IgD-negative memory B cell (primary cell): ENCODE data around the gene CDS1. TPM values are rescaled to one million over a fixed set of nuclear protein-coding genes. Genes with fewer than 3 reads are reported as not detected.
"Not testable (repeated sequence)": the region's sequence is repeated elsewhere in the genome, so short reads cannot be mapped to it uniquely, and the experiment has no call there.

ENCODE experiments used
- H3K27ac Mint-ChIP-seq, 3 donors: one replicate each; pipeline ENCODE4 v1.8.0; 2020 to 2022; ENCODE audit warnings: mild to moderate bottlenecking in 3 of 3, mixed read lengths in 3 of 3, moderate library complexity in 1 of 3
- H3K27me3 Mint-ChIP-seq: one replicate; pipeline ENCODE4 v1.8.0; 2021; ENCODE audit warnings: mixed read lengths
- H3K36me3 Mint-ChIP-seq: one replicate; pipeline ENCODE4 v1.8.0; 2020; ENCODE audit warnings: mild to moderate bottlenecking, mixed read lengths
- H3K4me1 Mint-ChIP-seq, 3 donors: one replicate each; pipeline ENCODE4 v1.8.0; 2020 to 2022; ENCODE audit warnings: mixed read lengths in 3 of 3, mild to moderate bottlenecking in 1 of 3
- H3K4me3 Mint-ChIP-seq, 4 donors: one replicate each; pipeline ENCODE4 v1.8.0; 2020 to 2022; ENCODE audit warnings: mild to moderate bottlenecking in 4 of 4, mixed read lengths in 4 of 4, moderate library complexity in 3 of 4
- H3K9me3 Mint-ChIP-seq, 3 donors: one replicate each; pipeline ENCODE4 v1.8.0; 2020 to 2021; ENCODE audit warnings: mixed read lengths in 3 of 3, mild to moderate bottlenecking in 1 of 3
- polyA plus RNA-seq: library from polyadenylated mRNA; unstranded; fragments of 300-500 nt; fragmentation: Illumina TruSeq; gene quantifications from one replicate; pipeline ENCODE4 v1.2.3, GENCODE V29; 2021

Gene CDS1
- polyA plus RNA-seq, 1 donor from 2014 or later, result not detected

GRCh38 chr4:84677093-84677492 is 94.2 kb downstream of the CDS1 start:
- no peaks in the 10 kb centered on the region for H3K9me3 Mint-ChIP-seq
- H3K27ac Mint-ChIP-seq, result no peak overlapping the region
- peaks cover 0 to 1% (median 0%) of the 10 kb centered on the region in 3 donors for H3K4me1 Mint-ChIP-seq
- H3K27me3 Mint-ChIP-seq, result no peaks in the 10 kb centered on the region
- no peak overlapping the region for H3K4me3 Mint-ChIP-seq
- peaks cover 1% of the 10 kb centered on the region for H3K36me3 Mint-ChIP-seq

- Mint-ChIP-seq H3K4me1 (peaks cover 0 to 1% (median 0%) of the 10 kb centered on the region in 3 donors), H3K27me3 (no peaks in the 10 kb centered on the region), H3K36me3 (peaks cover 1% of the 10 kb centered on the region), H3K9me3 (no peaks in the 10 kb centered on the region), H3K4me3 (no peak overlapping the region), H3K27ac (no peak overlapping the region)
These were observed 95.1 kb downstream of the CDS1 start for GRCh38 chr4:84677995-84678394.

GRCh38 chr4:84678976-84679744 is 96.2 kb downstream of the CDS1 start:
- no peak overlapping the region for H3K4me3 Mint-ChIP-seq
- no peaks in the 10 kb centered on the region for H3K9me3 Mint-ChIP-seq
- H3K27me3 Mint-ChIP-seq, result no peaks in the 10 kb centered on the region
- no peak overlapping the region for H3K27ac Mint-ChIP-seq
- no peaks in the 10 kb centered on the region for H3K4me1 Mint-ChIP-seq
- peaks cover 1% of the 10 kb centered on the region for H3K36me3 Mint-ChIP-seq

GRCh38 chr4:84680956-84681355 is 98.0 kb downstream of the CDS1 start:
- Mint-ChIP-seq H3K27me3 (no peaks in the 10 kb centered on the region), H3K4me3 (no peak overlapping the region), H3K4me1 (no peaks in the 10 kb centered on the region), H3K9me3 (no peaks in the 10 kb centered on the region), H3K36me3 (peaks cover 1% of the 10 kb centered on the region), H3K27ac (no peak overlapping the region)

- Mint-ChIP-seq H3K27ac (no peak overlapping the region), H3K9me3 (no peaks in the 10 kb centered on the region), H3K4me1 (no peaks in the 10 kb centered on the region), H3K36me3 (peaks cover 1% of the 10 kb centered on the region), H3K27me3 (no peaks in the 10 kb centered on the region), H3K4me3 (no peak overlapping the region)
These were observed 98.8 kb downstream of the CDS1 start for GRCh38 chr4:84681486-84682274.

GRCh38 chr4:84682661-84683060 is 99.7 kb downstream of the CDS1 start:
- H3K36me3 Mint-ChIP-seq, H3K27me3 Mint-ChIP-seq, H3K9me3 Mint-ChIP-seq, H3K4me1 Mint-ChIP-seq, H3K4me3 Mint-ChIP-seq, H3K27ac Mint-ChIP-seq: not testable (repeated sequence)

GRCh38 chr4:84683064-84683850 is 100.3 kb downstream of the CDS1 start:
- Mint-ChIP-seq H3K27me3 (no peaks in the 10 kb centered on the region), H3K36me3 (peaks cover 1% of the 10 kb centered on the region), H3K4me3 (no peak overlapping the region), H3K9me3 (no peaks in the 10 kb centered on the region), H3K4me1 (no peaks in the 10 kb centered on the region), H3K27ac (no peak overlapping the region)

GRCh38 chr4:84684361-84684760 is 101.4 kb downstream of the CDS1 start:
- H3K9me3 Mint-ChIP-seq, result no peaks in the 10 kb centered on the region
- H3K36me3 Mint-ChIP-seq, result peaks cover 1% of the 10 kb centered on the region
- peak overlapping the region in 1 of 3 donors; percentile 41 for H3K27ac Mint-ChIP-seq
- H3K4me3 Mint-ChIP-seq, result no peak overlapping the region
- H3K27me3 Mint-ChIP-seq, result no peaks in the 10 kb centered on the region
- no peaks in the 10 kb centered on the region for H3K4me1 Mint-ChIP-seq

GRCh38 chr4:84685105-84685504 is 102.2 kb downstream of the CDS1 start:
- H3K9me3 Mint-ChIP-seq, result no peaks in the 10 kb centered on the region
- H3K27me3 Mint-ChIP-seq, result no peaks in the 10 kb centered on the region
- no peaks in the 10 kb centered on the region for H3K36me3 Mint-ChIP-seq
- H3K4me1 Mint-ChIP-seq, result no peaks in the 10 kb centered on the region
- no peak overlapping the region for H3K4me3 Mint-ChIP-seq
- H3K27ac Mint-ChIP-seq, result no peak overlapping the region

GRCh38 chr4:84688605-84689004 is 105.7 kb downstream of the CDS1 start:
- Mint-ChIP-seq H3K4me3 (no peak overlapping the region), H3K4me1 (peaks cover 0 to 1% (median 0%) of the 10 kb centered on the region in 3 donors), H3K9me3 (no peaks in the 10 kb centered on the region), H3K27ac (no peak overlapping the region), H3K27me3 (no peaks in the 10 kb centered on the region), H3K36me3 (no peaks in the 10 kb centered on the region)

- H3K4me1 Mint-ChIP-seq, result peaks cover 0 to 1% (median 0%) of the 10 kb centered on the region in 3 donors
- H3K9me3 Mint-ChIP-seq, result no peaks in the 10 kb centered on the region
- H3K36me3 Mint-ChIP-seq, result no peaks in the 10 kb centered on the region
- no peak overlapping the region for H3K27ac Mint-ChIP-seq
- H3K4me3 Mint-ChIP-seq, result no peak overlapping the region
- no peaks in the 10 kb centered on the region for H3K27me3 Mint-ChIP-seq
These were observed 106.3 kb downstream of the CDS1 start for GRCh38 chr4:84689197-84689596.

GRCh38 chr4:84690481-84690880 is 107.6 kb downstream of the CDS1 start:
- Mint-ChIP-seq H3K9me3 (no peaks in the 10 kb centered on the region), H3K27me3 (no peaks in the 10 kb centered on the region)

GRCh38 chr4:84691170-84691691 is 108.3 kb downstream of the CDS1 start:
- Mint-ChIP-seq H3K27me3 (no peaks in the 10 kb centered on the region), H3K9me3 (no peaks in the 10 kb centered on the region), H3K4me1 (peaks cover 0 to 1% (median 0%) of the 10 kb centered on the region in 3 donors), H3K4me3 (no peak overlapping the region), H3K36me3 (no peaks in the 10 kb centered on the region), H3K27ac (no peak overlapping the region)

More at GRCh38 chr4:84690481-84690880, 107.6 kb downstream of the CDS1 start:
- H3K4me1 Mint-ChIP-seq, result peaks cover 0 to 1% (median 0%) of the 10 kb centered on the region in 3 donors
- H3K36me3 Mint-ChIP-seq, result no peaks in the 10 kb centered on the region
- no peak overlapping the region for H3K27ac Mint-ChIP-seq
- H3K4me3 Mint-ChIP-seq, result no peak overlapping the region

GRCh38 chr4:84691800-84692199 is 108.9 kb downstream of the CDS1 start:
- Mint-ChIP-seq H3K4me1 (peaks cover 0 to 1% (median 0%) of the 10 kb centered on the region in 3 donors), H3K27me3 (no peaks in the 10 kb centered on the region), H3K4me3 (no peak overlapping the region), H3K9me3 (no peaks in the 10 kb centered on the region), H3K36me3 (no peaks in the 10 kb centered on the region), H3K27ac (no peak overlapping the region)

- no peak overlapping the region for H3K27ac Mint-ChIP-seq
- peaks cover 0 to 2% (median 0%) of the 10 kb centered on the region in 3 donors for H3K4me1 Mint-ChIP-seq
These were observed 114.2 kb downstream of the CDS1 start for GRCh38 chr4:84697159-84697558.

More at GRCh38 chr4:84697159-84697558, 114.2 kb downstream of the CDS1 start:
- Mint-ChIP-seq H3K36me3 (no peaks in the 10 kb centered on the region), H3K4me3 (no peak overlapping the region), H3K27me3 (peaks cover 6% of the 10 kb centered on the region), H3K9me3 (no peaks in the 10 kb centered on the region)
